LHCN-M2 (cell line): ENCODE measurements around the gene DHRS3. TPM values are rescaled to one million over a fixed set of nuclear protein-coding genes. Genes with fewer than 3 reads are reported as not detected.

ENCODE experiments used
- DNase-seq: peaks from one replicate; pipeline ENCODE4 v3.0.0-alpha.2; 2012; ENCODE audit warnings: low read depth
- total RNA-seq: library from RNA; depleted of rRNA; stranded (reverse); fragments of >200 nt; gene quantifications from 2 replicates; pipeline ENCODE4 v1.2.3, GENCODE V29; 2014

DHRS3 gene
- total RNA-seq, 1 experiment from 2014 or later = 1.6 TPM

- no peak for DNase-seq
Measured at GRCh38 chr1:12554521-12555305, 63.3 kb downstream of the DHRS3 start.

GRCh38 chr1:12553963-12554362 lies 64.0 kb downstream of the DHRS3 start:
- DNase-seq = no peak

- no peak for DNase-seq
Measured at GRCh38 chr1:12552951-12553921, 64.8 kb downstream of the DHRS3 start.

GRCh38 chr1:12552111-12552888 lies 65.7 kb downstream of the DHRS3 start:
- DNase-seq = no peak

- no peak for DNase-seq
Measured at GRCh38 chr1:12551584-12551983, 66.4 kb downstream of the DHRS3 start.

GRCh38 chr1:12549460-12550349 lies 68.3 kb downstream of the DHRS3 start:
- DNase-seq = peak; percentile 98

GRCh38 chr1:12548973-12549459 lies 69.0 kb downstream of the DHRS3 start:
- no peak for DNase-seq

- no peak for DNase-seq
Measured at GRCh38 chr1:12548279-12548972, 69.6 kb downstream of the DHRS3 start.

- DNase-seq = no peak
Measured at GRCh38 chr1:12547586-12548225, 70.3 kb downstream of the DHRS3 start.

GRCh38 chr1:12546771-12547585 lies 71.0 kb downstream of the DHRS3 start:
- no peak for DNase-seq

- DNase-seq = no peak
Measured at GRCh38 chr1:12544992-12545391, 73.0 kb downstream of the DHRS3 start.

GRCh38 chr1:12544357-12544756 lies 73.7 kb downstream of the DHRS3 start:
- no peak for DNase-seq

- DNase-seq = no peak
Measured at GRCh38 chr1:12543740-12544154, 74.3 kb downstream of the DHRS3 start.

- DNase-seq = no peak
Measured at GRCh38 chr1:12542616-12543592, 75.1 kb downstream of the DHRS3 start.

- no peak for DNase-seq
Measured at GRCh38 chr1:12542138-12542465, 75.9 kb downstream of the DHRS3 start.

- DNase-seq = no peak
Measured at GRCh38 chr1:12541274-12542137, 76.5 kb downstream of the DHRS3 start.
